NB4 (cell line): Measurements from ENCODE around the gene HTR5A.

Experiments
- DNase-seq: peaks from one replicate; pipeline ENCODE4 v3.0.0; 2010; ENCODE audit warnings: low read depth
- H3K4me3 ChIP-seq: one replicate; pipeline ENCODE4 v1.5.1; 2011; ENCODE audit warnings: mild to moderate bottlenecking, low read depth, low read length, moderate library complexity
- MAX ChIP-seq: IDR thresholded peaks from 2 replicates; pipeline ENCODE4 v1.6.1; 2011; ENCODE audit warnings: low read depth, low read length
- MYC ChIP-seq: IDR thresholded peaks from 2 replicates; pipeline ENCODE4 v1.6.1; 2011; ENCODE audit warnings: low read depth, low read length
- POLR2A ChIP-seq: IDR thresholded peaks from 2 replicates; pipeline ENCODE4 v1.6.1; 2011; ENCODE audit warnings: mild to moderate bottlenecking; ENCODE audit not compliant: insufficient read length; ENCODE audit errors: extremely low read depth
- TF ChIP-seq, protein P1 (sequence below): IDR thresholded peaks from one replicate; pipeline ENCODE4 v1.5.1; 2012; ENCODE audit warnings: low read depth, low read length

Gene HTR5A

DNA sequence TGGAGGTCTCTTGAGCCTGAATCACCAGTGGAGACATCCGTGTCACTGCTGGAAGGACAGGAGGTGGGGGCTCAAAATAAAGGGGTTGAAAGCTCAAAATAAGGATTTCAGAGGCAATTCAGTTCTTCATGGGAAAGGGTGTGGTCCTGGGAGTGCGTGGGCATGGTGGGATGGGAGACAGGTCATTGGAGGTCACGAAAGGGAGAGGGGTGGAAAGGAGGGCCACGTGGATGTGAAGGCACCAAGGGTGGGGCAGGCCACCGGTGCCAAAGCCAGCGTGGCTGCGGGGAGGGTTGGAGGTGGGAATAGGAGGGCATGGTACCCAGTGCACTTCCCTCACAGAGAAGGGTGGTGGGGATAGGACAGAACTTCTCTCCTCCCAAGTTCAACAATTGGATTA lies 59.7 kb downstream of the HTR5A start:
- H3K4me3 ChIP-seq: no peak overlapping the region
- TF ChIP-seq, protein P1, sequence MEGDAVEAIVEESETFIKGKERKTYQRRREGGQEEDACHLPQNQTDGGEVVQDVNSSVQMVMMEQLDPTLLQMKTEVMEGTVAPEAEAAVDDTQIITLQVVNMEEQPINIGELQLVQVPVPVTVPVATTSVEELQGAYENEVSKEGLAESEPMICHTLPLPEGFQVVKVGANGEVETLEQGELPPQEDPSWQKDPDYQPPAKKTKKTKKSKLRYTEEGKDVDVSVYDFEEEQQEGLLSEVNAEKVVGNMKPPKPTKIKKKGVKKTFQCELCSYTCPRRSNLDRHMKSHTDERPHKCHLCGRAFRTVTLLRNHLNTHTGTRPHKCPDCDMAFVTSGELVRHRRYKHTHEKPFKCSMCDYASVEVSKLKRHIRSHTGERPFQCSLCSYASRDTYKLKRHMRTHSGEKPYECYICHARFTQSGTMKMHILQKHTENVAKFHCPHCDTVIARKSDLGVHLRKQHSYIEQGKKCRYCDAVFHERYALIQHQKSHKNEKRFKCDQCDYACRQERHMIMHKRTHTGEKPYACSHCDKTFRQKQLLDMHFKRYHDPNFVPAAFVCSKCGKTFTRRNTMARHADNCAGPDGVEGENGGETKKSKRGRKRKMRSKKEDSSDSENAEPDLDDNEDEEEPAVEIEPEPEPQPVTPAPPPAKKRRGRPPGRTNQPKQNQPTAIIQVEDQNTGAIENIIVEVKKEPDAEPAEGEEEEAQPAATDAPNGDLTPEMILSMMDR: no peak
- TF ChIP-seq MAX (no peak), MYC (no peak), POLR2A (no peak)

DNA sequence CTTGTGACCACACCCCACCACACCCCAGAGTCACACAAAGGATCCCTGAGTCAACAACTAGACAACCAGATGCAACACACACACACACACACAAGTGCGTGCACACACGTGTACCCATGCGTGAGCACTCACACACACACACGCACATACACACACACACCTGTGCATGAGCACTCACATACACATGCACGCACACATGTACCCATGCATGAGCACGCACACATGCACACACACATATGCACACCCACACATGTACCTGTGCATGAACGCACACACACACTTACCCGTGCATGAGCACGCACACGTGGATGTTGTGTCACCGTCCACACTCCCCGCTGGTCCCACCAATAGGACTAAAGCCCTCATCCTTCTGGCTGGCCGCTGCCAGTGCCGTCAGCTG lies 60.4 kb downstream of the HTR5A start:
- no peak for DNase-seq
- H3K4me3 ChIP-seq: no peak overlapping the region
- no peak for TF ChIP-seq MYC
- TF ChIP-seq MAX: no peak
- TF ChIP-seq, protein P1: no peak
- no peak for TF ChIP-seq POLR2A

More for the DNA sequence above, 59.7 kb downstream of the HTR5A start:
- no peak for DNase-seq

DNA sequence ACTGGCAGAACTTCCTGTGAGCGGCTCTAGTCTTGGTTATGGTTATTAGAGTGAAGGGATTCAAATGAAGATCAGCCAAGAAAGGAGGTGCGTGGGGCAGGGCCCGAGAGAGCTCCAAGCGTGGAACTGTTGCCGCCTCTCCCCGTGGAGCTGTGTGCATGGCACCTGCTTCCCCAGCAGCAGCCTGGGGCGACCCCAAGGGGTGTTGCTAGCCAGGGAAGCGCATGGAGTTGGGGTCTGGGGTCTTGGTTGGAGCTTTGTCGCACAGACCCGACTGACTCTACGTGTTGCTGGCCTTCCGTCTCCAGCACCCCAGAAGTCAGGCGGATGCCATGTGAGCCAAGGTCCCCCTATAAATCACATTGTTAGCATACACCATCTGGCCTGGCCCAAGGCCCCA lies 61.0 kb downstream of the HTR5A start:
- TF ChIP-seq MYC (no peak), POLR2A (no peak), MAX (no peak)
- TF ChIP-seq, protein P1: no peak
- H3K4me3 ChIP-seq: no peak overlapping the region
- DNase-seq: no peak

DNA sequence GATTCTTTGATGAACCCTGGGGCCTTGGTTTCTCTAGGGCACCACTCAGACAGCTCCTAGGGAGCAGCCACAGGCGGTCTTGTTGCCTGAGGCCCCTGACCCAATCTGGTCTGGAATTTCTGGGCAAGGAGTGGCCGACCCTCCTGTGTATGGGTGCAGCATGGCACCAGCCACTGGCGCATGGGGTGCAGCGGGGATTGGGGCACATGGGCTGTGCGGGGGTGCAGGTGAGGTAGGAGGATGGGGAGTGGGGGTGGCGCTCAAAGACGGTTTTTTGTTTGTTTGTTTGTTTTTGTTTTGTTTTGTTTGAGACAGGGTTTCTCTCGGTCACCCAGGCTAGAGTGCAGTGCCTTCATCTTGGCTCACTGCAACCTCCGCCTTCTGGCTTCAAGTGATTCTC lies 62.3 kb downstream of the HTR5A start:
- no peak for DNase-seq
- TF ChIP-seq, protein P1: no peak
- TF ChIP-seq MAX: no peak
- no peak for TF ChIP-seq POLR2A
- no peak overlapping the region for H3K4me3 ChIP-seq

GRCh38 chr7:155136619-155137243 lies 66.6 kb downstream of the HTR5A start:
- DNase-seq: no peak
- no peak for TF ChIP-seq POLR2A
- no peak for TF ChIP-seq MAX
- TF ChIP-seq, protein P1: no peak
- no peak for TF ChIP-seq MYC

More at GRCh38 chr7:155136619-155137243, 66.6 kb downstream of the HTR5A start:
- no peak overlapping the region for H3K4me3 ChIP-seq
